ENCODE results near the gene EML6. TPM values are rescaled to one million over a fixed set of nuclear protein-coding genes. Genes with fewer than 3 reads are reported as not detected.
"Not testable (repeated sequence)": the region's sequence is repeated elsewhere in the genome, so short reads cannot be mapped to it uniquely, and the experiment has no call there.

The EML6 gene
- total RNA-seq, 1 donor from 2014 or later = 0.63 TPM

DNA sequence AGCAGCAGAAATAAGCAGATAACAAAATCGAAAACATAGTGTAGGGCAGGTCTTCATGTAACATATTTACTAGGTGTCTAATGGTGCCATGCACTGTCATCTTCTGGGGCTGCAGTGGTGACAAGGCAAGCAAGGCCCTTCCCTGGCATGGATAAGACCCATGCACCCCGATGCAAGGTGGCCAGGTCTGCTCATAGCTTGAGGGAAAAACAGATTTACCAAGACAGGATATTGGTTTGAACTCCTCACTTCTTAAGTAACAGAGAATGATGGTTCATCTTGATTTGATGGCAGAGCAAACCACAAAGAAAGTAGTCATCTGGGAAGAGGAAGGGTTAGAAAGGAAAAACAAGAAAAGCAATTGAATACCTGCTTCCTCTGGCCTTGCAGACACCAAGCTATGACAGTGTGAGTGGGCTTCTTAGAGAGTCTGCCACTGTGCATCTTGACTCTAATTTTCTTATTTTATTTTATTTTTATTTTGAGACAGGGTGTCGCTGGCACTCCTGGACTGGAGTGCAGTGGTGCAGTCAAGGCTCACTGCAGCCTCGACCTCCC lies 35.8 kb upstream of the EML6 start:
- H3K36me3 ChIP-seq (ENCODE audit: control insufficient read depth, insufficient read depth, low read length) = no peaks in the 10 kb centered on the region
- DNase-seq (ENCODE audit: low read depth) = no peak
- H3K4me3 ChIP-seq (ENCODE audit: low read depth, low read length) = no peak overlapping the region
- H3K27me3 ChIP-seq (ENCODE audit: control insufficient read depth, insufficient read depth, low read length) = no peaks in the 10 kb centered on the region
- TF ChIP-seq, protein P1, sequence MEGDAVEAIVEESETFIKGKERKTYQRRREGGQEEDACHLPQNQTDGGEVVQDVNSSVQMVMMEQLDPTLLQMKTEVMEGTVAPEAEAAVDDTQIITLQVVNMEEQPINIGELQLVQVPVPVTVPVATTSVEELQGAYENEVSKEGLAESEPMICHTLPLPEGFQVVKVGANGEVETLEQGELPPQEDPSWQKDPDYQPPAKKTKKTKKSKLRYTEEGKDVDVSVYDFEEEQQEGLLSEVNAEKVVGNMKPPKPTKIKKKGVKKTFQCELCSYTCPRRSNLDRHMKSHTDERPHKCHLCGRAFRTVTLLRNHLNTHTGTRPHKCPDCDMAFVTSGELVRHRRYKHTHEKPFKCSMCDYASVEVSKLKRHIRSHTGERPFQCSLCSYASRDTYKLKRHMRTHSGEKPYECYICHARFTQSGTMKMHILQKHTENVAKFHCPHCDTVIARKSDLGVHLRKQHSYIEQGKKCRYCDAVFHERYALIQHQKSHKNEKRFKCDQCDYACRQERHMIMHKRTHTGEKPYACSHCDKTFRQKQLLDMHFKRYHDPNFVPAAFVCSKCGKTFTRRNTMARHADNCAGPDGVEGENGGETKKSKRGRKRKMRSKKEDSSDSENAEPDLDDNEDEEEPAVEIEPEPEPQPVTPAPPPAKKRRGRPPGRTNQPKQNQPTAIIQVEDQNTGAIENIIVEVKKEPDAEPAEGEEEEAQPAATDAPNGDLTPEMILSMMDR (IDR thresholded peaks at IDR 0.05; ENCODE audit: insufficient read depth, low read length, poor library complexity, severe bottlenecking) = no peak

DNA sequence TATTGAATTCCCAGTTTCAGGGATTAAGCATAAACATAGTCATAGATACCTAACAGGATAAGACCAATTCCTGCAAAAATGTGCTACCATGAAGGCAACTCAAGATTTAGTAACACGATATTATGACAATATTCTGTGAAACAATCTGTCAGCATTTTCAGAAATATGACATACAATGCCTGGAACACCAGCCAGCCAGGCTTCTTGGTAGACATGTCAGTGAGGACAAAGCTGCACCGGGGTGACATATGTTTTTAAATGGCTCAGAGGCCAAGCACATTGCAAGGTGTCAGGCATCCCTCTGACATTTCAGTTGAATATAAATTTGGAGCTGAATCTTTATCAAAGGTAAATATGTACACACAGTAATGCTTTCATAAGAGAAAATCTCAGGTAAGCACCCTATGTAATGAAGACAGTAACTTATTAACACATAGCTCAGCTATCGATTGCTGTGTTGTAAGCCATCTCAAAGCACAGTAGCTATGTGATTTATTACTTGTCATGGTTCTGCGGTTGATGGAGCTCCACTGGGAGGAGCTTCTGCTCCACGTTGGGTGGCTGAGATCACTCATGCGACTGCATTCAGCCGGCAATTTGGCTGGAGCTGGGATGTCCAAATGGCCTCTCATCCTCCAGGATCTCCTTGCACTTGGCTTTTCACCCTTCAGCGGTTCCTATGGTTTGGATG lies 31.9 kb upstream of the EML6 start:
- H3K36me3 ChIP-seq (ENCODE audit: control insufficient read depth, insufficient read depth, low read length) = no peaks in the 10 kb centered on the region
- TF ChIP-seq, protein P1 (IDR thresholded peaks at IDR 0.05; ENCODE audit: insufficient read depth, low read length, poor library complexity, severe bottlenecking) = no peak
- H3K27me3 ChIP-seq (ENCODE audit: control insufficient read depth, insufficient read depth, low read length) = no peaks in the 10 kb centered on the region
- no peak for DNase-seq (ENCODE audit: low read depth)
- no peak overlapping the region for H3K4me3 ChIP-seq (ENCODE audit: low read depth, low read length)

DNA sequence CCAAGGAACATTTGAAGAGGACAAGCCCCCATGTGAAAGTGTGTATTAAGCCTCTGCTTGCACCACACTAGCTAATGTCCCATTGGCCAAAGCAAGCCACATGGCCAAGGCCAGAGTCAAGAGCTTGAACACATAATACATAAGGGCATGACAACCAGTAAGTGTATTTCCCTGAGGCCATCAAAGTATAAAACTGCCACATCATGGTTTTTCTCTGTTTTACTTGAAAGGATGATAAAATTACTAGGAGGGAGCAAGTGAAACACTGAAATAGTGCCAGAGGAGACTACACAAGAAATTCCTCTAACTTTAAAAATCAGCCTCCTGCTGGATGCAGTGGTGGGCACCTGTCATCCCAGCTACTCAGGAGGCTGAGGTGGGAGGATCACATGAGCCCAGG lies 30.9 kb upstream of the EML6 start:
- H3K4me3 ChIP-seq (ENCODE audit: low read depth, low read length) = no peak overlapping the region
- TF ChIP-seq, protein P1 (IDR thresholded peaks at IDR 0.05; ENCODE audit: insufficient read depth, low read length, poor library complexity, severe bottlenecking) = no peak
- H3K27me3 ChIP-seq (ENCODE audit: control insufficient read depth, insufficient read depth, low read length) = no peaks in the 10 kb centered on the region
- no peaks in the 10 kb centered on the region for H3K36me3 ChIP-seq (ENCODE audit: control insufficient read depth, insufficient read depth, low read length)
- no peak for DNase-seq (ENCODE audit: low read depth)

DNA sequence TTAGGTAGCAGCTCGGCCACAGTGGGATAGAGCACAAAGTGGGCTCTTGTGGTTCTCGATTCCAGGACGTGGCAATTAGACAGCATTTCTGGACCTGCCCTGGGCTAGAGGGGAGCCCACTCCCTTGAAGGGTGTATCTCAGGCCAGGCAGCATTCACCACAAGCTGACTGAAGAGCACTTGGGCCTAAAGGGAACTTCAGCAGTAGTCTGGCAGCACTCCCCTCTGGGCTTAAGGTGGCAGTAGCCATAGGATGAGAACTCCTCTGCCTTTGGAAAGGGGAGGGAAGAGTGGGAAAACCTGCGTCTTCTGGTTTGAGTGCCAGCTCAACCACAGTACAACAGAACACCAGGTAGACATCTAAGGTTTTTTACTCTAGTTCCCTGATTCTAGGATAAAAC lies 28.1 kb upstream of the EML6 start:
- TF ChIP-seq, protein P1 (IDR thresholded peaks at IDR 0.05; ENCODE audit: insufficient read depth, low read length, poor library complexity, severe bottlenecking) = no peak
- H3K36me3 ChIP-seq (ENCODE audit: control insufficient read depth, insufficient read depth, low read length) = no peaks in the 10 kb centered on the region
- H3K4me3 ChIP-seq (ENCODE audit: low read depth, low read length) = no peak overlapping the region
- H3K27me3 ChIP-seq (ENCODE audit: control insufficient read depth, insufficient read depth, low read length) = no peaks in the 10 kb centered on the region
- no peak for DNase-seq (ENCODE audit: low read depth)

DNA sequence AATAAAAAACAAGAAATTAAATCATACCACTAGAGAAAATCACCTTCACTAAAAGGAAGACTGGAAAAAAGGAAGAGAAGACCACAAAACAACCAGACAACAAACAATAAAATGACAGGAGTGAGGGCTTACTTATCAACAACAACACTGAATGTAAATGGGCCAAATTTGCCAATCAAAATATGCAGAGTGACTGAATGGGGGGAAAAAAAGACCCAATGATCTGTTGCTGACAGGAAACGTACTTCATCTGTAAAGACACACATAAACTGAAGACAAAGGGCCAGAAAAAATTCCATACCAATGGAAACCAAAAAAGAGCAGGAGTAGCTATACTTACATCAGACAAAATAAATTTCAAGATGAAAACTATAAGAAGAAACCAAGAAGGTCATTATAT lies 25.5 kb upstream of the EML6 start:
- DNase-seq (ENCODE audit: low read depth) = no peak
- H3K36me3 ChIP-seq (ENCODE audit: control insufficient read depth, insufficient read depth, low read length) = no peaks in the 10 kb centered on the region
- TF ChIP-seq, protein P1 (IDR thresholded peaks at IDR 0.05; ENCODE audit: insufficient read depth, low read length, poor library complexity, severe bottlenecking) = no peak
- no peak overlapping the region for H3K4me3 ChIP-seq (ENCODE audit: low read depth, low read length)
- no peaks in the 10 kb centered on the region for H3K27me3 ChIP-seq (ENCODE audit: control insufficient read depth, insufficient read depth, low read length)

DNA sequence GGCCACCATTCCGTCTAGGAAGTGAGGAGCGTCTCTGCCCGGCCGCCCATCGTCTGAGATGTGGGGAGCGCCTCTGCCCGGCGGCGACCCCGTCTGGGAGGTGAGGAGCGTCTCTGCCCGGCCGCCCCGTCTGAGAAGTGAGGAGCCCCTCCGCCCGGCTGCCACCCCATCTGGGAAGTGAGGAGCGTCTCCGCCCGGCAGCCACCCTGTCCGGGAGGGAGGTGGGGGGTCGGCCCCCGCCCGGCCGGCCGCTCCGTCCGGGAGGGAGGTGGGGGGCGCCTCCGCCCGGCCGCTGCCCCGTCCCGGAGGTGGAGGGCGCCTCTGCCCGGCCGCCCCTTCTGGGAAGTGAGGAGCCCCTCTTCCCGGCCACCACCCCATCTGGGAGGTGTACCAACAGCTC lies 24.5 kb upstream of the EML6 start:
- not testable (repeated sequence) for H3K4me3 ChIP-seq (ENCODE audit: low read depth, low read length); H3K36me3 ChIP-seq (ENCODE audit: control insufficient read depth, insufficient read depth, low read length); H3K27me3 ChIP-seq (ENCODE audit: control insufficient read depth, insufficient read depth, low read length); DNase-seq (ENCODE audit: low read depth)

All from kidney epithelial cell (primary cell).